B cell (primary cell): ENCODE data around the gene CYP2D6. TPM values are rescaled to one million over a fixed set of nuclear protein-coding genes. Genes with fewer than 3 reads are reported as not detected.
"Not testable (repeated sequence)": the region's sequence is repeated elsewhere in the genome, so short reads cannot be mapped to it uniquely, and the experiment has no call there.

ENCODE experiments used
- ATAC-seq: fragments of 200-7000 bp; cut with Tn5 transposase; one replicate; pipeline ENCODE4 v1.10.0; 2021; ENCODE audit warnings: low read depth, mild to moderate bottlenecking, moderate number of reproducible peaks, moderate library complexity
- CTCF ChIA-PET: fragments of 350-600 bp; sonication (Branson Sonifier 250); formaldehyde crosslinking; loops from one replicate; lab custom pipeline; 2021; ENCODE audit warnings: antibody characterized with exemption, inconsistent platforms; lab: Charles Lee
- POLR2A ChIA-PET: fragments of 350-600 bp; sonication (Branson Sonifier 250); formaldehyde crosslinking; loops from one replicate; lab custom pipeline; 2021; ENCODE audit warnings: antibody characterized with exemption; lab: Charles Lee
- DNase-seq: peaks from one replicate; pipeline ENCODE4 v3.0.0; 2013
- H2AFZ ChIP-seq: 2 replicates; pipeline ENCODE4 v1.6.1; 2012; ENCODE audit warnings: mild to moderate bottlenecking, low read depth, low read length; ENCODE audit not compliant: insufficient read depth, poor library complexity, severe bottlenecking
- H3K27ac ChIP-seq, 2 donors: 1 replicate in 1 of 2; 2 replicates in 1 of 2; pipeline ENCODE4 v1.5.1; 2012 to 2013; ENCODE audit warnings: low read length in 2 of 2, mild to moderate bottlenecking in 2 of 2, moderate library complexity in 1 of 2
- H3K27me3 ChIP-seq, 4 experiments: fragments of 200-600 bp in 1 of 4; sonication (generic) in 1 of 4; replicated peaks in 1 of 4; 1 replicate in 2 of 4; 2 replicates in 2 of 4; pipeline versions ENCODE4 v1.6.1 to v1.7.0; 2013 to 2016; ENCODE audit warnings: low read length in 3 of 4, mild to moderate bottlenecking in 2 of 4, mixed read lengths in 1 of 4, moderate library complexity in 1 of 4; ENCODE audit not compliant: insufficient read depth in 4 of 4, control insufficient read depth in 3 of 4; ENCODE audit errors: control extremely low read depth in 1 of 4
- H3K36me3 ChIP-seq, 2 experiments: replicated peaks in 1 of 2; 1 replicate in 1 of 2; 2 replicates in 1 of 2; pipeline versions ENCODE4 v1.6.1 to v1.7.1; 2013; ENCODE audit warnings: low read length in 1 of 2; ENCODE audit not compliant: insufficient read depth in 2 of 2, control insufficient read depth in 1 of 2; ENCODE audit errors: control extremely low read depth in 1 of 2, extremely low read depth in 1 of 2
- H3K4me1 ChIP-seq, 2 donors: fragments of 200-600 bp in 1 of 2; sonication (generic) in 1 of 2; 1 replicate in 1 of 2; 2 replicates in 1 of 2; pipeline versions ENCODE4 v1.5.1 to v1.6.1; 2013 to 2017; ENCODE audit warnings: low read length in 2 of 2; ENCODE audit not compliant: control insufficient read depth in 2 of 2, insufficient read depth in 2 of 2
- H3K4me2 ChIP-seq: replicated peaks from 2 replicates; pipeline ENCODE3; 2012; ENCODE audit warnings: mild to moderate bottlenecking, low read depth, low read length; ENCODE audit not compliant: poor library complexity, severe bottlenecking
- H3K4me3 ChIP-seq, 5 experiments: fragments of 200-600 bp in 1 of 5; sonication (generic) in 1 of 5; 1 replicate in 3 of 5; 2 replicates in 2 of 5; pipeline versions ENCODE4 v1.5.1 to v1.7.0; 2011 to 2016; ENCODE audit warnings: low read length in 4 of 5, mild to moderate bottlenecking in 4 of 5, low read depth in 2 of 5, control low read depth in 1 of 5, moderate library complexity in 1 of 5; ENCODE audit not compliant: insufficient read depth in 1 of 5; ENCODE audit errors: control extremely low read depth in 1 of 5, extremely low read depth in 1 of 5
- H3K79me2 ChIP-seq: fragments of 200-600 bp; sonication (generic); one replicate; pipeline ENCODE4 v1.6.0; 2016; ENCODE audit warnings: low read length; ENCODE audit not compliant: control insufficient read depth, insufficient read depth
- H3K9ac ChIP-seq: fragments of 200-600 bp; sonication (generic); 2 replicates; pipeline ENCODE4 v1.6.1; 2017; ENCODE audit warnings: mild to moderate bottlenecking, low read length, moderate library complexity
- H3K9me3 ChIP-seq, 3 donors: one replicate each; pipeline versions ENCODE4 v1.6.1 to v1.7.1; 2013; ENCODE audit warnings: low read length in 2 of 3; ENCODE audit not compliant: control insufficient read depth in 2 of 3, insufficient read depth in 1 of 3; ENCODE audit errors: control extremely low read depth in 1 of 3
- H4K20me1 ChIP-seq: 2 replicates; pipeline ENCODE4 v1.6.0; 2012; ENCODE audit warnings: mild to moderate bottlenecking, low read length; ENCODE audit not compliant: insufficient read depth, control insufficient read depth, poor library complexity, severe bottlenecking
- H3K27ac Mint-ChIP-seq: one replicate; pipeline ENCODE4 v1.8.0; 2021; ENCODE audit warnings: mixed read lengths
- H3K27me3 Mint-ChIP-seq: one replicate; pipeline ENCODE4 v1.8.0; 2021; ENCODE audit warnings: mixed read lengths
- H3K4me1 Mint-ChIP-seq: one replicate; pipeline ENCODE4 v1.8.0; 2021; ENCODE audit warnings: mixed read lengths
- H3K4me3 Mint-ChIP-seq: one replicate; pipeline ENCODE4 v1.8.0; 2021; ENCODE audit warnings: mixed read lengths
- H3K9me3 Mint-ChIP-seq: one replicate; pipeline ENCODE4 v1.8.0; 2022; ENCODE audit warnings: mixed read lengths; ENCODE audit not compliant: insufficient read depth
- CTCF ChIP-seq: fragments of 200-600 bp; IDR thresholded peaks from one replicate; pipeline ENCODE4 v1.8.0; 2022; ENCODE audit warnings: antibody characterized with exemption, mild to moderate bottlenecking
- EZH2 ChIP-seq: IDR thresholded peaks from 2 replicates; pipeline ENCODE4 v1.6.1; 2012; ENCODE audit warnings: borderline replicate concordance, low read depth, mild to moderate bottlenecking, moderate library complexity, low read length; ENCODE audit not compliant: insufficient read depth, poor library complexity, severe bottlenecking
- WGBS: methylation state at CpG from one replicate; pipeline ENCODE4 v1.1.5; 2013; ENCODE audit warnings: missing lambda C conversion rate; ENCODE audit not compliant: insufficient coverage; 5-methylcytosine and 5-hydroxymethylcytosine counted together
- intact Hi-C: fragments of 100-400 bp; cut with micrococcal nuclease; formaldehyde crosslinking; loops from one replicate; pipeline ENCODE4 v1.10.0; 2022
- polyA plus RNA-seq: library from polyadenylated mRNA; depleted of rRNA; stranded (reverse); fragments of >200 nt; gene quantifications from 2 replicates; pipeline ENCODE4 v1.2.3, GENCODE V29; 2012
- total RNA-seq, 2 donors: library from RNA; stranded (reverse); fragments of 120-200 nt in 1 of 2; gene quantifications; 1 replicate in 1 of 2; 2 replicates in 1 of 2; pipeline versions ENCODE4 v1.2.3 to v1.2.4, GENCODE V29; 2013 to 2022

Gene CYP2D6
- total and polyA plus RNA-seq, 2 donors (not counting 1 experiment from before 2014, with no cell fraction given): 3.1 to 3.9 TPM

DNA sequence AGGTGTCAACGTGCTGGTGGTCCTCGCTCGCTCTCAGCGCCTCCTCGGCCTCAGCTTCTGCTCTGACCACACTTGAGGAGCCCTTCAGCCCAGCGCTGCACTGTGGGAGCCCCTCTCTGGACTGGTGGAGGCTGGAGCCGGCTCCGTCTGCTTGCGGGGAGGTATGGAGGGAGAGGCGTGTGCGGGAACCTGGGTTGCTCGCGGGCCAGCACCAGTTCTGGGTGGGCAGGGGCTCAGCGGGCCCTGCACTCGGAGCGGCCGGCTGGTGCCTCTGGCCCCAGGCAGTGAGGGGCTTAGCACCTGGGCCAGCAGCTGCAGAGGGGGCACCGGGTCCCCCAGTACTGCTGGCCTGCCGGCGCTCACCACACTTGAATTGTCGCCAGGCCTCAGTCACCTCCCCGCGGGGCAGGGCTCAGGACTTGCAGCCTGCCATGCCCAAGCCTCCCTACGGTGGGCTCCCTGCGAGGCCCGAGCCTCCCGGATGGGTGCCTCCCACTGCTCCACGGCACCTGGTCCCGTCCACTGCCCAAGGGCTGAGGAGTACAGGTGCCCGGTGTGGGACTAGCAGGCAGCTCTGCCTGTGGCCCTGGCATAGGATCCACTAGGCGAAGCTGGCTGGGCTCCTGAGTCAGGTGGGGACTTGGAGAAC lies 7.6 kb upstream of the CYP2D6 start:
- H3K9me3 Mint-ChIP-seq: no peaks in the 10 kb centered on the region
- no peaks in the 10 kb centered on the region for H3K36me3 ChIP-seq
- H2AFZ ChIP-seq: no peak overlapping the region
- no peak for TF ChIP-seq CTCF
- TF ChIP-seq EZH2: no peak
- no peak overlapping the region for H3K9ac ChIP-seq
- H3K4me1 Mint-ChIP-seq: no peaks in the 10 kb centered on the region
- H3K27ac ChIP-seq: no peak overlapping the region
- 95% methylated on average over 31 of the region's 31 CpGs for WGBS
- ATAC-seq: no peak
- ChIA-PET POLR2A (no interaction called here), CTCF (no interaction called here)
- H4K20me1 ChIP-seq: no peaks in the 10 kb centered on the region
- no peaks in the 10 kb centered on the region for H3K9me3 ChIP-seq
- no peak overlapping the region for H3K4me2 ChIP-seq
- no peak overlapping the region for H3K4me3 ChIP-seq
- H3K4me3 Mint-ChIP-seq: no peak overlapping the region
- H3K79me2 ChIP-seq: no peaks in the 10 kb centered on the region
- H3K27me3 ChIP-seq: peaks cover 0 to 5% (median 0%) of the 10 kb centered on the region in 4 experiments
- H3K27me3 Mint-ChIP-seq: no peaks in the 10 kb centered on the region
- no peaks in the 10 kb centered on the region for H3K4me1 ChIP-seq
- no peak for DNase-seq
- intact Hi-C loops: no loop called here
- H3K27ac Mint-ChIP-seq: no peak overlapping the region

DNA sequence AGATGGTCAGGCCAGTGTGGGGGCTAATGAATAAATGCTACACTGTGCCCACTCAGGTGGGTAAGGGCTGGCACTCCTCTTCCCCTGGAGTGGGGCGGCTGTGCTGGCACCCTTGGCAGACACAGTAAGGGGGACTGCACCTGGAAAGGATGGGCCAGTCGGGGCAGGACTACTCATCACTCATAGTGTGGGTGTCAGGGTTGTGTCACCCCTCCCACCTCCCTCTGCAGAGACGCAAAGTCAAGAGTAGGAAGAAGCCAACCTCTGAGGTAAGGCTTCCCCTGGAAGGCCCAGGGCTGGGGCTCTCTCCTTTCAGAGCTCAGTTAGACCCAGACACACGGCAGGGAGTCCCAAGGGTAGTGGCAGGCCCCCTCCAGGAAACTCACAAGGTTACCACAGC lies 5.1 kb upstream of the CYP2D6 start:
- H3K4me1 Mint-ChIP-seq, H3K79me2 ChIP-seq, H3K27ac ChIP-seq, H3K4me3 Mint-ChIP-seq, CTCF ChIA-PET, DNase-seq, H4K20me1 ChIP-seq, H3K9me3 Mint-ChIP-seq, H3K27ac Mint-ChIP-seq, H3K27me3 Mint-ChIP-seq, H3K36me3 ChIP-seq, H3K4me3 ChIP-seq, H3K9me3 ChIP-seq, H3K27me3 ChIP-seq, H2AFZ ChIP-seq, H3K9ac ChIP-seq, POLR2A ChIA-PET, H3K4me1 ChIP-seq, ATAC-seq, intact Hi-C loops, H3K4me2 ChIP-seq: not testable (repeated sequence)
- no CpG with 5 or more reads among the region's 4 CpGs for WGBS
